22Rv1 (cell line): ENCODE results near the gene SORT1.

Experiments
- H3K27ac ChIP-seq: fragments of 450-650 bp; 2 replicates; pipeline ENCODE4 v1.5.1; 2017
- CTCF ChIP-seq: fragments of 450-650 bp; IDR thresholded peaks from 2 replicates; pipeline ENCODE4 v1.5.1; 2017; ENCODE audit warnings: mild to moderate bottlenecking
- ZFX ChIP-seq: fragments of 450-650 bp; IDR thresholded peaks from 2 replicates; pipeline ENCODE4 v1.6.1; 2017; ENCODE audit warnings: antibody characterized with exemption, borderline replicate concordance

The SORT1 gene

GRCh38 chr1:109275706-109276345 lies 121.9 kb downstream of the SORT1 start:
- H3K27ac ChIP-seq = peak overlapping the region; percentile 46
- TF ChIP-seq ZFX = no peak
- TF ChIP-seq CTCF = no peak

- TF ChIP-seq CTCF (no peak), ZFX (no peak)
- H3K27ac ChIP-seq = peak overlapping the region; percentile 46
Observed at GRCh38 chr1:109274533-109275476, 122.9 kb downstream of the SORT1 start.

- TF ChIP-seq ZFX (no peak), CTCF (no peak)
- no peak overlapping the region for H3K27ac ChIP-seq
Observed at GRCh38 chr1:109273570-109274288, 124.0 kb downstream of the SORT1 start.

GRCh38 chr1:109272831-109273547 lies 124.7 kb downstream of the SORT1 start:
- no peak overlapping the region for H3K27ac ChIP-seq

GRCh38 chr1:109272021-109272799 lies 125.5 kb downstream of the SORT1 start:
- no peak overlapping the region for H3K27ac ChIP-seq
- TF ChIP-seq CTCF (no peak), ZFX (no peak)

More at GRCh38 chr1:109272831-109273547, 124.7 kb downstream of the SORT1 start:
- TF ChIP-seq ZFX (no peak), CTCF (no peak)

- no peak overlapping the region for H3K27ac ChIP-seq
- TF ChIP-seq CTCF = no peak
- no peak for TF ChIP-seq ZFX
Observed at GRCh38 chr1:109271458-109271857, 126.3 kb downstream of the SORT1 start.
